ENCODE results near the gene SERPINA5. TPM values are rescaled to one million over a fixed set of nuclear protein-coding genes. Genes with fewer than 3 reads are reported as not detected.
"Not testable (repeated sequence)": the region's sequence is repeated elsewhere in the genome, so short reads cannot be mapped to it uniquely, and the experiment has no call there.

Gene SERPINA5
- polyA plus RNA-seq, 3 donors = 10.1 to 12.9 (median 10.2) TPM

DNA sequence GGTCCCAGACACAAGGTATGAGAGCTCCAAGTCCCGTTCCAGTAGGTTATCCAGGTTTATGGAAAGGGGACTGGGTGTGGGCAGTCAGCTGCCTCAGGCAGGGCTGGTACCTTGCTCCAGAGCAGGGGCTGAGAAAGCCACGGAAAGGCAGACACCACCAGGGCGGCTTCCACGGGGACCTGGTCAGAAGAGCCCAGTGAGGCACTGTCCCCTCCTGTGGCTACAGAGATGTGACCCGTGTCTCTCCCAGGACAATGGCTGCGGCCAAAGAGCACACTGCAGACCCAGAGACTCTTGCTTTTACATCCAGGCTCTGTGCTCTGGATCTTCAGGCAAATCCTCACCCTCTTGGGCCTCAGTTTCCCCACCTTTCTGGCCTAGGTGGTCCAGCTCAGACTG lies 11.2 kb upstream of the SERPINA5 start:
- no peak for DNase-seq (ENCODE audit: extremely low read depth in 1 of 11, low read depth in 9 of 11, low spot score in 4 of 11)

DNA sequence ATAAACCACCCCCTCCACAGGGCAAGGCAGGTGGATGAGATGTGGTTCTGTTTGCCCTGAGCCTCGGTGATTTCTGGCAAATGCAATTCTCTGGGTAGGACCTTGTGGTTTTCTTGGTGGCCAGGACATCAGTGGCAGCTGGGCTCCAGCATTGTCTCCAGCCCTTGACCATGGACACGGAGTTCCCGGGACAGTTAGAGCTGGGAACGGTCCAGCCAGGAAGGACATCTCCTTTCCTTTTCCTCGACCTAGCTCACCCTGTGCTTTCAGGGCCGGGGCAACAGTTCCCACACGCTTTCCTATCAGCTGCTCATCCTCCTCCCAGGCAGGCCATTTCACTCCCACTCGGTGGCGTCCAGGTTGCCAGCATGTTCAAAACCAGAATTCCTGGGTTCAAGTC lies 10.8 kb upstream of the SERPINA5 start:
- no peak for DNase-seq (ENCODE audit: extremely low read depth in 1 of 11, low read depth in 9 of 11, low spot score in 4 of 11)

DNA sequence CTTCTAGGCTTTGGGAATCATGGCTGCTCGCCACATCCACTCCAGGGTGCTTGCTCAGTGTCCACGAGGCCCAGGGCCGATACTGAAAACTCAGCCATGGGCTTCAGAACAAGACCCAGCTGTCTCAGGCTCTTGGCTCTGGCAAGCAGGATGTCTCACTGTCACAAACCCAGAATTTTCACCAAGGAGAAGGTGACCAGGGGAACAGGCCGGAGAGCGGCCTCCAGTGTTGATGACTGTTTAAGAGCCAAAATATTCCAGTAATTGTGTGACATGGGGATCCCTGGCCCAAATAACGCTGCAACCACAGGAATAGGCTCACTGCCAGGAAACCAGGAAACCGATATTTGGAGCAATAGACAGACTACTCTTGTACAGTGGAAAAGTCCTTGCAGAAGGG lies 9.8 kb upstream of the SERPINA5 start:
- no peak for DNase-seq (ENCODE audit: extremely low read depth in 1 of 11, low read depth in 9 of 11, low spot score in 4 of 11)

DNA sequence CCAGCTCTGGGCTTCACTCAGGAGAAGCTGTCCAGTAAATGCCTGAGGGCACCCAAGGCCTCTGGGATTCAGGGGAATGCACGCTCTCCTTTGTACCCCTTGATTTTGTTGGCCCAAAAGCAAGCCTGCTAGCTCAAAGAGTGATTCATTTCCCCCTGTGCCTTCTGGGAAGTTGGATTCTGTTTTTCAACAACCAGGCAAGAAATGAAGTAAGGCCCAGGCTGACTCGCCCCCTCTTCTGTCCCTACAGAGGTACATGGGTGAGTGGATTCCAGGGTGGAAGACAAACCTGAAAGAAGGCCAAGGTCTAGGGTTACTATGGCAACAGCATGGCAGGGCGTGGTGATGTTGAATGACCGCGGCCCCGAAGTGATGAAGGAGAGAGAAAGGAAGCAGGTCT lies 9.3 kb upstream of the SERPINA5 start:
- no peak for DNase-seq (ENCODE audit: extremely low read depth in 1 of 11, low read depth in 9 of 11, low spot score in 4 of 11)

DNA sequence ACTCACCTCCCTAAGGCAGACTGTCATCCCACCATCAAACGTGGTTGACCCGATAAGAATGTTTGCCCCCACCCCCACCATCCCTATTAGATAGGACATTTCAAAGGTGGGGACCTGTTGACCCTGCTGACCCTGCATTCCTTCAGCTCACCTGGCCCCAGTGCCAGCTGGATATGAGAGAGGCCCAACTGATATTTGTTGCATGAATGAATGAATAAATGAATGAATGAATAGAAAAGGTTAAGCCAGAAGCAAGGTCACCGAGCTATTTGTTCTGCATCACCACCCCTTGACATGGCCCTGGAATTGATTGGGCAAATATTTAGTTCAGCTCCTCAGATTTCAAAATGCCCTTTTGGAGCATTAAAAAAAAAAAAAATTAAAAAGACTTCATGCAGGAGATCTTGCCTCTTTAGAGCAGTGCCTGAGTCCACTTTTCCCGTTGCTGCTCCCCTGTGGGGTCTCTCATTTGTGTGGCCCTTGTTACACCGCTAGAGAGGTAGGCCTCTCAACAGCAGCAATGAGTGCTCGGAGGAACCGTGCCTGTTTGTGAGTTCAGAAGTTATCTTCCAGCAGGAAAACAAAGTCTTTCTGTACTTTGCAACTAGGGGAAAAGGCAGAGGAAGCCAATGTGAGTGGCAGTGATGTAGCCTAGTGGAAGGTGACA lies 8.5 kb upstream of the SERPINA5 start:
- no peak for DNase-seq (ENCODE audit: extremely low read depth in 1 of 11, low read depth in 9 of 11, low spot score in 4 of 11)

DNA sequence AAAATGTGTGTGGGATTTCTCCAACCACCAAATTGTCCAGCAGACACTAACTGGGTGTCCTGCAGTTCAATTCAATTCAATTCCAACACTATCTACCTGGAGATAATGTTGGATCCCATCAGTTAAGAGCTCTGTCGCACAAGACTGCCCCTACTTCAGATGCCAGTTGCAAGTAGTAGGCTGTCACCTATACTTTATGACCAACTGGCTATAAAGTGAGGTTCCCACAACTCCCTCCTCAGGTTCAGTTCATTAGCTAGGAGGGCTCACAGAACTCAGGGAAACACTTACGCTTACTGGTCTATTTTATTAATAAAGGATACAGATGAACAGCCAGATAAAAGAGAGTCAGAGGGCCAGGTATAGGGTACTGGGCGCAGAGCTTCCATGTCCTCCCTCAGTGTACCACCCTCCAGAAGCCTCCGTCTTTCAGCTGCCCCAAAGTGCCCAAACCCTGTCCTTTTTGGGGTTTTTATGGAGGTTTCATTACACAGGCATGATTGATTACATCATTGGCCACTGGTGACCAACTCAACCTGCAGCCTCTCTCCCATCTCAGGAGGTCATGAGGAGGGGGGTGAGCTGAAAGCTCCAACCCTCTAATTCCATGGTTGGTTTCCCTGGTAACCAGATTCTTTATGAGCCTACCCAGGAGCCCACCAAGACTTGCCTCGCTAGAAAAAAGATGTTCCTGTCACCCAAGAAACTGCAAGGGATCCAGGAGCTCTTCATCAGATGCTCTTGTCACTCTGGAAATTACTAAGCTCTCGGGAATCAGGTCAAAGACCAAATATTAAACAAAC lies 7.5 kb upstream of the SERPINA5 start:
- peak in 1 of 11 donors; percentile 37 for DNase-seq (ENCODE audit: extremely low read depth in 1 of 11, low read depth in 9 of 11, low spot score in 4 of 11)

DNA sequence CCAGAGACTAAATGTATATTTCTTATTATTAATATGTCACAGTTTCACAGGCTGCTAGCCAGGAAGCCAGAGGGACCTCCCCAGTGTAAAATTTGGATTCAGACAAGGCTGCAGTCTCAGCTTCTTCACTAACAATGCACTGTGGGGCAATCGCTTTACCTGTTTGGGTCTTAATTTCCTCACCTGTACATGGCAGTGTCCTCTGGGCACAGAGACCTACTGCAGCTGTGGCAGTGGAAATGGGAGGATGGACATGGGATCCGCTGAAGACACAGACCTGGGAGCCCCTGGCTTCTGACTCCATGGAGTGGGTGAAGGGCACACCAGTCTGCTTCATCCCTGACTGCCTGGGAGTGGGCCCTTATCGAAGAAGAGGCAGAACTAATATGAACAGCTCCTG lies 6.9 kb upstream of the SERPINA5 start:
- DNase-seq (ENCODE audit: extremely low read depth in 1 of 11, low read depth in 9 of 11, low spot score in 4 of 11) = no peak

DNA sequence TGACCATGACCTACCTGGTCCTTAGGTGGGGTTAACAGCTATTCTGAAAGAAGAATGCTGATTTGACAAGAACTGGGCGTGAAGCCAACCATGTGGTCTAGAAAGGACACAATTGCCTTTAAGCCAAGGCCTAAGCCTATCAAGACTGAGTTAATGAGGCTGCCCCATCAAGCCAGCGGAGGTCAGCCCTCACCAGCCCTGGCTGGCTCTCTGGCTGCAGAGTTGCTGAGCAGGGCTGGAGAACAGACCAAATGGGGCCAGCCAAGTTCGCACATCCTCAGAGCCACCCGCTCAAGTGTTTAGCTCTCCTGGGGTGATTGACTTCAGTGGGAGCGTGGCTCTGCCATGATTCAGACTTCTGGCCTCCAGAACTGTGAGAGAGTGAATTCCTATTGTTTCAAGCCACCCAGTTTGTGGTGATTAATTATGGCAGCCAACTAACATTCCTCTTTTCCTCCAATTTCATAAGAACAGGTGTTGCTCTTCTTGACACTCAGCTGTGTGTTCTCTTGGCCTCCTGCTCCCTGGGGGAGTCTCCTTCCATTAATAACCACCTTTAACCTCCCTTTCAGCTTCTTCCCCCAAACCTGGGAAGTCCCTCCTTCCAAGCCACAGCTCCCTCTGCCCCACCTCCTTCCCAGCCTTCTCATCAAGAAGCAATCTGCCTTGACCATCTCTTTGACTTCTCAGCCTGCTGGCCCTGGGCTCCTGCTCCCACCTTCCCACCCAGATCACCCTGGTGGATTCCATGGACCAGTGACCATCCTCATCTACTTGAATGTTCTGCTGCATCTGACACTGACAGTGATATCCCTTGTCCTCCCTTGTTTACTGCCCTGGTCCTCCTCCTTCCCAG lies 5.3 kb upstream of the SERPINA5 start:
- DNase-seq (ENCODE audit: extremely low read depth in 1 of 11, low read depth in 9 of 11, low spot score in 4 of 11) = no peak

DNA sequence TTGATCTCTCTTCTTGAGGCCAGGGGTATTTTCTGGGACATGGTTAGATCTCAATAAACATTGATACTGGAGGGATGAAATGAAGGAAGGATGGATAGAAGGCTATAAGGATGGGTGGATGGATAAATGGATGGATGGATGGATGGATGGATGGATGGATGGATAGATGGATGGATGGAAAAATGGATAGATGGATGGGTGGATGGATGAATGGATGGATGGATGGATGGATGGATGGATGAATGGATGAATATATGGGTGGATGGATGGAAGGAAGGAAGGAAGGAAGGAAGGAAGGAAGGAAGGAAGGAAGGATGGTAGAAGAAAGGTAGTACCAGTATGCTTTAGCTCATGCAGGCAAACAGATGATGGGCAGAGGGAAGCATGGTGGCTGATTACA lies 3.8 kb upstream of the SERPINA5 start:
- not testable (repeated sequence) for DNase-seq (ENCODE audit: extremely low read depth in 1 of 11, low read depth in 9 of 11, low spot score in 4 of 11)

DNA sequence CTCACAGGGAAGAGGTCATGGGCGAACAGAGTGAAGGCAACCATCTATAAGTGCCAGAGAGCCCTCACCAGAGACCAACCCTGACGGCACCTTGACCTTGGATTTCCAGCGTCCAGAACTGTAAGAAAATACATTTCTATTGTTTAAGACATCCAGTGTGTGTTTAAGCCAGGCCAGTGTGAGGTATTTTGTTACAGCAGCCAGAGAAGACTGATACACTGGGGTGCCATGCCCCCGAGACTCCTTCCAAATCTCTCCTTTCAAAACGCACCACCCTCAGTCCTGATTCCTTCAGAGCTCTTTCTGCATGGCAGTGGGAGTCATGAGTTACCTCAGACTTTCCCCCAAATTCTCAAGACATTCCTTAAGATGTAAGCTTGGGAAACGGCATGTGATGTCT lies 2.5 kb upstream of the SERPINA5 start:
- DNase-seq (ENCODE audit: extremely low read depth in 1 of 11, low read depth in 9 of 11, low spot score in 4 of 11) = no peak

DNA sequence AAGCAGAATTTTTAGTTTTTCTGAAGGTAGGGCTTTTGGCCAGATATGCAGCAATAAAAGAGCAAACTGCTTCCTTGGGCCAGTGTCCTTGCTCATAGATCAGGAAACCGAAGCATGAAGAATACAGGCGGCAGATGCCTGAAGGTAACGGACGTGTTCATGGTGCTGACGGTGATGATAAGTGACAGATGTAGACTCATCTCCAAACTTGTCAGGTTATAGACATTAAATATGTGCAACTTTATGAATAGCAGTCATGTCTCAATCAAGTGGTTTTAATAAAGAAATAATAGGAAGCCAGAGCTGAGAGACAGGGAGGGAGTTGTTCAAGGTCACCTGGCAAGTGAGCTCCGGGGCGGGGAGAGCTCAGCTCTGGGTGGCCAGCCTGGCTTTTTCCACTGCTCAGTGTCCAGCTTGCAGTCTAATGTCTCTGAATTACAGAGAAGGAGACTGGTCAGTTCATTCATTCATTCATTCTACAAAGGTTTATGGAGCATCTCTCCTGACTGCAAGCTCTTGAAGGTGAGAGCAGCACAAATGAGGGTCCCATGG lies 1.0 kb downstream of the SERPINA5 start:
- DNase-seq (ENCODE audit: extremely low read depth in 1 of 11, low read depth in 9 of 11, low spot score in 4 of 11) = no peak

DNA sequence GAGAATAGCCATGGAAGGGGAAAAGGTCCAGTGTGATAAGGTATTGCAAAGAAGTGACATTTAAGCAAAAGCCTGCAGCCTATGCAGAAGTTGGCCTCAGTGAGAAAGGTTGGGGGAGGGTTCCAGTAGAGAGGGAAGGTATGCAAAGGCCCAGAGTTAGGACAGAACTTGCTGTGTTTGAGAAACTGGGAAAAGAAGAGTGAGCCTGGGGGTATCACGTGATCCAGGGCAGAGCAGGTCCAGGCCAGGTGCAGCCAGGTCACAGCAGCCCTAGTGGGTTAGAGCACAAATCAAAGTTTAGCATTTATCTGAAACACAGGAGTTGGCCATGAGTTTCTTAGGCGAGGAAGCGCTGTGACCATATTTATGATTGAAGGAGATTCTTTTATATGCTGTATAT lies 1.6 kb downstream of the SERPINA5 start:
- no peak for DNase-seq (ENCODE audit: extremely low read depth in 1 of 11, low read depth in 9 of 11, low spot score in 4 of 11)

DNA sequence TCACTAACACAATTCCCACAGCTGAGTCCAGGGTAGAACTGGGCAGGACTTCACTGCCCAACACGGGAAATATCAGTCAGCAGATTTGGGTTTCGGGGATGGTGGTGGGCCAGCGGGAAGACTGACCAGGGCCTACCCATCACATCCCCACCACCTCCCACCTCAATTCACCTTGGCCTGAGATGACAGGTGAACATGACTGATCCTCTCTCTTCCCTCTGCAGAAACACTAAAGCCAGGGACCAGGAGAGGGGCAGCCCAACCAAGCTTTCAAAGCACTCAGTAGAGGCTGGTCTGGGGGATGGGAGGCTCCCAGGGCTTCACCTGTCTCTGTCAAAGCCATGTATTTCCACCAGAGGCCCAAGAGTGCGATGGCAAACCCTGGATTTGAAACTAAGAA lies 2.3 kb downstream of the SERPINA5 start:
- no peak for DNase-seq (ENCODE audit: extremely low read depth in 1 of 11, low read depth in 9 of 11, low spot score in 4 of 11)

DNA sequence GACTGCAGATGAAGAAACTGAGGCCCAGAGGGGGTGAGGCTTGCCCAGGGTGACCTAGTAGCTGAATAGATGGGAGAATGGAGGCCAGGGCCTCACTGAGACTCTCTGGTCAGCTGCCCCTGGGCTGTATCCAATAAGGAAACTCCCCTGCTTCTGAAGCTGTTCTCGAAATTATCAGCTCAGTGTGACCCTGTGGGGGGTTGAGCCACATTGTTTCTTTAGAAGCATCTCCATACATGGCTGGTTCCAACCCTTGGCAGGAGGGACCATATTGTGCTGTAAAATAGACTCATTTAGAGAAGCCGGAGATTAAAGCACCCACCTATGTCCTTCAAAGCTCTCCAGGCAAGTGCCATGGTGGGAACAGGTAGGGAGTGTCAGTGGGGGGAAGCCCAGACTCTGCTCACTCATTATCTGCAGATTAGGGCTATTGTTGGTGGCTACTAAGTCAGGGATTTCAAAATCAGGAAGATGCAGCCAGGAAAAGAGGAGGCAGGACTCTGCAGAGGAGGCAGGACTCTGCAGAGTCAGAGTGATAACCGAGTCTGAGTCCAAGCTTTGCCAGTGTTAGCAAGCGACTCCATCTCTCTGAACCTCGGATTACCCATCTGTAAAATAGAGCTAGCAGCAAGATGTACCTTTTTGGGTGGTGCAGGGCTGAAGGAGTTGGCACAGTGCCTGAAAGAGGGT lies 3.5 kb downstream of the SERPINA5 start:
- no peak for DNase-seq (ENCODE audit: extremely low read depth in 1 of 11, low read depth in 9 of 11, low spot score in 4 of 11)

DNA sequence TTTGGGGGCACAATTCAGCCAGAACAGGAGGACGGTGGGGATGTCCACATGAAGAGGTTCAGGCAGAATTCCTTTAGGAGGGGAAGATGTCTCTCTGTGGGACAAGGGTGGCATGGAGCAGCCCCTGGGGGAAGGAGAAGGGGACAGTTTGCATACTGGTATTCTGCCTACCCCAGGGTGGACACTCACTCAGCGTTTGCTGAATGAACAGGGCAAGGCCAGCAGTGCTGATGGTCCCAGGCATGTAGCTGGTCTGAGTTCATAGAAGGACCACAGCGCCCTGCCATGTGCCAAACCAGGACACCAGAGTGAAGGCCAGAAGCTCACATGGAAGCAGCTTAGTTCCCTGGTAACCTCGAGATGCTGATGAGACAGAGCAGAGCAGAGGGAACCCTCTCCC lies 5.4 kb downstream of the SERPINA5 start:
- no peak for DNase-seq (ENCODE audit: extremely low read depth in 1 of 11, low read depth in 9 of 11, low spot score in 4 of 11)

DNA sequence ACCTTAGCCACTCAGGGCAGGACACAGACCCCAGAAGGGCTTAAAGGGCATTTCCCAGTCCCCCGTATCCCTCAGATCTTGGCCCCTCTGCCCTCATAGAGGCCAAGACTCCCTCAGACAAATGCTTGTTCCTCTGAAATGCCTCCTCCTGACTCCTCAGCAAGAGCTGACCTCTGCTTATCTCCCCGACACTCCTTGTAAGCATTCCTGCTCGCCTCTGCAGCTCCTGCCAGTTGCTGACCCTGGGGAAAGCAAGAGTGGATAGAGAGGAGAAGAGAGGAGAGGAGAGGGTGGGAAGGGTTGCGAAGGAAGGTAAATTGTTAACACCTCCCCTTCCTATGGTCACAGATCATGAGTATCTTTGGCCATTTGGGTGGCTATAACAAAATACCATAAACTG lies 7.1 kb downstream of the SERPINA5 start:
- no peak for DNase-seq (ENCODE audit: extremely low read depth in 1 of 11, low read depth in 9 of 11, low spot score in 4 of 11)

DNA sequence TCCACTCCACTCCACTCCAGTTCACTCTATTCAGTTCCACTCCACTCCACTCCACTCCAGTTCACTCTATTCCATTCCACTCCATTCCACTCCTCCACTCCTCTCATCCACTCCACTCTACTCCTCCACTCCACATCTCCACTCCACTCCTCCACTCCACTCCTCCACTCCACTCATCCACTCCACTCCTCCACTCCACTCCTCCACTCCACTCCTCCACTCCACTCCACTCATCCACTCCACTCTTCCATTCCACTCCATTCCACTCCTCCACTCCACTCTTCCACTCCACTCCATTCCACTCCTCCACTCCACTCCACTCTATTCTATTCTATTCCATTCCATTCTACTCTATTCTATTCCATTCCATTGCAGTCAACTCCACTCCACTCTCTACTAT lies 9.8 kb downstream of the SERPINA5 start:
- no peak for DNase-seq (ENCODE audit: extremely low read depth in 1 of 11, low read depth in 9 of 11, low spot score in 4 of 11)

DNA sequence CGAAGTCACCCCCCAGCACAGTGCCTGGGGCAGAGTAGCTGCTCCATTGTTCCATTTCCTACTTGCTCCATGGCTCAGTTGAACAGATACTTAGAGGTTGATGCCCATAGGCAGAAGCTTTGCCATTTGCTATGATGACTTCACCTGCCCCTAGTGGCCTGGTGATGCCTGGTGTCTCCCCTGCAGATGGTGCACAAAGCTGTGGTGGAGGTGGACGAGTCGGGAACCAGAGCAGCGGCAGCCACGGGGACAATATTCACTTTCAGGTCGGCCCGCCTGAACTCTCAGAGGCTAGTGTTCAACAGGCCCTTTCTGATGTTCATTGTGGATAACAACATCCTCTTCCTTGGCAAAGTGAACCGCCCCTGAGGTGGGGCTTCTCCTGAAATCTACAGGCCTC lies 10.6 kb downstream of the SERPINA5 start:
- DNase-seq (ENCODE audit: extremely low read depth in 1 of 11, low read depth in 9 of 11, low spot score in 4 of 11) = no peak

DNA sequence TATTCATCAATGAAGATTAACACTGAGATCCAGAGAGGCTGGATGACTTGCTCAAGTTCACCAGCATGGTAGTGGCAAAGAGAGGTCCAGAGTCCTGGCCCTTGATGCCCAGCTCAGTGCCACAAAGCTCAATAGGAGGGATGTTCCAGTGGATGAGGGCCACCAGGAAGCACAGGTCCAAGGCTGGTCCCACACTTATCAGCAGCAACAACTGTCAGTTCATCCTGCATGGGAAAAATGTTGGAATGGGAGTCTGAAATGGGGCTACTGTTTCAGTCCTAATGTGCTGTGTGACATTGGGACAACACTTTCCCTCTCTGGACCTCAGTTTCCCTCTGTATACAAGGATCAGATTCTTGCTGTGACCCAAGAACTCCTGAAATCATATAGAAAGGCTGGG lies 11.2 kb downstream of the SERPINA5 start:
- DNase-seq (ENCODE audit: extremely low read depth in 1 of 11, low read depth in 9 of 11, low spot score in 4 of 11) = no peak
